Glomerular visceral epithelial cell (primary cell): ENCODE data around the gene BCL2.

ENCODE experiments used
- DNase-seq: peaks from one replicate; pipeline ENCODE4 v3.0.0-alpha.2; 2016; ENCODE audit errors: extremely low spot score

Gene BCL2

GRCh38 chr18:63309422-63309821 is 10.1 kb downstream of the BCL2 start:
- DNase-seq = no peak

- DNase-seq = no peak
Observed at GRCh38 chr18:63307551-63308200, 11.9 kb downstream of the BCL2 start.

GRCh38 chr18:63306819-63307550 is 12.6 kb downstream of the BCL2 start:
- peak; percentile 53 for DNase-seq

- DNase-seq = no peak
Observed at GRCh38 chr18:63306249-63306648, 13.3 kb downstream of the BCL2 start.

GRCh38 chr18:63303547-63303946 is 16.0 kb downstream of the BCL2 start:
- DNase-seq = no peak

- DNase-seq = peak; percentile 47
Observed at GRCh38 chr18:63302636-63303405, 16.7 kb downstream of the BCL2 start.

- no peak for DNase-seq
Observed at GRCh38 chr18:63302220-63302619, 17.3 kb downstream of the BCL2 start.

GRCh38 chr18:63301434-63301833 is 18.1 kb downstream of the BCL2 start:
- no peak for DNase-seq

- peak; percentile 81 for DNase-seq
Observed at GRCh38 chr18:63299837-63300745, 19.5 kb downstream of the BCL2 start.

- no peak for DNase-seq
Observed at GRCh38 chr18:63298400-63299365, 20.9 kb downstream of the BCL2 start.

- DNase-seq = no peak
Observed at GRCh38 chr18:63297687-63298399, 21.7 kb downstream of the BCL2 start.

GRCh38 chr18:63293935-63294334 is 25.6 kb downstream of the BCL2 start:
- DNase-seq = no peak

GRCh38 chr18:63292831-63293683 is 26.5 kb downstream of the BCL2 start:
- no peak for DNase-seq

GRCh38 chr18:63291278-63291677 is 28.3 kb downstream of the BCL2 start:
- DNase-seq = no peak

GRCh38 chr18:63290821-63291200 is 28.8 kb downstream of the BCL2 start:
- no peak for DNase-seq

GRCh38 chr18:63290166-63290820 is 29.3 kb downstream of the BCL2 start:
- DNase-seq = no peak

- DNase-seq = no peak
Observed at GRCh38 chr18:63288311-63288710, 31.3 kb downstream of the BCL2 start.

GRCh38 chr18:63287691-63288220 is 31.8 kb downstream of the BCL2 start:
- DNase-seq = no peak
